Right lobe of liver (tissue), 4 donors: ENCODE results near the gene NR1I2.

Experiments
- POLR2A ChIP-seq: fragments of 450-650 bp; IDR thresholded peaks from one replicate; pipeline ENCODE4 v1.6.1; 2017; ENCODE audit warnings: antibody characterized with exemption, mild to moderate bottlenecking
- TF ChIP-seq, protein P1 (sequence below), 4 donors: fragments of 200-600 bp in 3 of 4; fragments of 450-650 bp in 1 of 4; IDR thresholded peaks; one replicate each; pipeline versions ENCODE4 v1.5.1 to v1.8.0; 2016 to 2022; ENCODE audit warnings: antibody characterized with exemption in 4 of 4, mild to moderate bottlenecking in 2 of 4
- donor health status: DM: no; HTN: no; CAD: no.
- donor health status: DM: no; HTN: no; CAD: no.
- donor health status: DM: no; HTN: yes; CAD: no.

DNA sequence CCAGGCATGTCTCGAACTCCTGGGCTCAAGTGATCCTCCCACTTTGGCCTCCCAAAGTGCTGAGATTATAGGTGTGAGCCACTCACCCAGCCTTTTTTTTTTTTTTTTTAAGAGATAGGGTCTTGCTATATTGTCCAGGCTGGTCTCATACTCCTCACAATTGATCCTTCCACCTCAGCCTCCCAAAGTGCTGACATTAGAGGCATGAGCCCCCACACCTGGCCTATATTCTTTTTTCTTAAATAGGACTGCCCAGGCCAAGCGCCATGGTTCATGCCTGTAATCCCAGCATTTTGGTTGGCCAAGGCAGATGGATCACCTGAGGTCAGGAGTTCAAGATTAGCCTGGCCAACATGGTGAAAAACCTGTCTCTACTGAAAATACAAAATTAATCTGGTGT is 12.5 kb downstream of the NR1I2 start:
- TF ChIP-seq, protein P1, sequence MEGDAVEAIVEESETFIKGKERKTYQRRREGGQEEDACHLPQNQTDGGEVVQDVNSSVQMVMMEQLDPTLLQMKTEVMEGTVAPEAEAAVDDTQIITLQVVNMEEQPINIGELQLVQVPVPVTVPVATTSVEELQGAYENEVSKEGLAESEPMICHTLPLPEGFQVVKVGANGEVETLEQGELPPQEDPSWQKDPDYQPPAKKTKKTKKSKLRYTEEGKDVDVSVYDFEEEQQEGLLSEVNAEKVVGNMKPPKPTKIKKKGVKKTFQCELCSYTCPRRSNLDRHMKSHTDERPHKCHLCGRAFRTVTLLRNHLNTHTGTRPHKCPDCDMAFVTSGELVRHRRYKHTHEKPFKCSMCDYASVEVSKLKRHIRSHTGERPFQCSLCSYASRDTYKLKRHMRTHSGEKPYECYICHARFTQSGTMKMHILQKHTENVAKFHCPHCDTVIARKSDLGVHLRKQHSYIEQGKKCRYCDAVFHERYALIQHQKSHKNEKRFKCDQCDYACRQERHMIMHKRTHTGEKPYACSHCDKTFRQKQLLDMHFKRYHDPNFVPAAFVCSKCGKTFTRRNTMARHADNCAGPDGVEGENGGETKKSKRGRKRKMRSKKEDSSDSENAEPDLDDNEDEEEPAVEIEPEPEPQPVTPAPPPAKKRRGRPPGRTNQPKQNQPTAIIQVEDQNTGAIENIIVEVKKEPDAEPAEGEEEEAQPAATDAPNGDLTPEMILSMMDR (IDR thresholded peaks at IDR 0.05): no peak
- no peak for TF ChIP-seq POLR2A
